Heart left ventricle (tissue), 16 donors: ENCODE data around the gene RPLP2. TPM values are rescaled to one million over a fixed set of nuclear protein-coding genes. Genes with fewer than 3 reads are reported as not detected.
A peak's percentile ranks its signal among the peaks of the same experiment; 100 is the strongest.

Experiments used
- ATAC-seq, 4 donors: fragments of 200-7000 bp; cut with Tn5 transposase; one replicate each; pipeline ENCODE4 v1.9.1; 2020 to 2022; ENCODE audit warnings: moderate library complexity in 4 of 4, mild to moderate bottlenecking in 3 of 4, moderate number of reproducible peaks in 1 of 4
- DNase-seq, 5 donors: peaks; one replicate each; pipeline ENCODE4 v3.0.0-alpha.2; 2020
- H3K27ac ChIP-seq, 12 donors: fragments of 200-600 bp; sonication (generic) in 4 of 12; one replicate each; pipeline versions ENCODE4 v1.5.0 to v1.8.0; 2016 to 2022; ENCODE audit warnings: mild to moderate bottlenecking in 2 of 12
- H3K27me3 ChIP-seq, 9 donors: fragments of 200-600 bp; sonication (generic) in 2 of 9; one replicate each; pipeline versions ENCODE4 v1.5.1 to v1.8.0; 2016 to 2022; ENCODE audit warnings: mild to moderate bottlenecking in 3 of 9
- H3K36me3 ChIP-seq, 9 donors: fragments of 200-600 bp; sonication (generic) in 2 of 9; one replicate each; pipeline versions ENCODE4 v1.5.0 to v1.8.0; 2018 to 2022; ENCODE audit warnings: mild to moderate bottlenecking in 2 of 9
- H3K4me1 ChIP-seq, 12 donors: fragments of 200-600 bp; sonication (generic) in 4 of 12; one replicate each; pipeline versions ENCODE4 v1.5.0 to v1.8.0; 2016 to 2022; ENCODE audit warnings: mild to moderate bottlenecking in 3 of 12
- H3K4me3 ChIP-seq, 12 donors: fragments of 200-600 bp; sonication (generic) in 4 of 12; one replicate each; pipeline versions ENCODE4 v1.5.0 to v1.8.0; 2017 to 2022; ENCODE audit warnings: mild to moderate bottlenecking in 9 of 12, moderate library complexity in 4 of 12
- H3K9me3 ChIP-seq, 12 donors: fragments of 200-600 bp; sonication (generic) in 4 of 12; one replicate each; pipeline versions ENCODE4 v1.5.0 to v1.8.0; 2016 to 2022; ENCODE audit warnings: mild to moderate bottlenecking in 1 of 12
- CTCF ChIP-seq, 12 donors: fragments of 200-600 bp; sonication (generic) in 4 of 12; IDR thresholded peaks; one replicate each; pipeline versions ENCODE4 v1.5.0 to v1.8.0; 2018 to 2022; ENCODE audit warnings: antibody characterized with exemption in 12 of 12, mild to moderate bottlenecking in 5 of 12
- POLR2A ChIP-seq, 2 donors: fragments of 450-650 bp; IDR thresholded peaks; one replicate each; pipeline ENCODE4 v1.6.1; 2017; ENCODE audit warnings: antibody characterized with exemption in 2 of 2, mild to moderate bottlenecking in 2 of 2, moderate library complexity in 2 of 2
- WGBS, 4 donors: extraction: QIAGEN DNeasy Blood & Tissue Kit in 2 of 4; methylation state at CpG; one replicate each; pipeline versions ENCODE4 v1.1.5 to v1.1.7; 2013 to 2018; 5-methylcytosine and 5-hydroxymethylcytosine counted together
- intact Hi-C, 10 donors: fragments of 100-400 bp; cut with DNase I; formaldehyde crosslinking; loops; one replicate each; pipeline versions ENCODE4 v1.11.1 to v1.14.2; 2022
- polyA plus RNA-seq, 2 donors: library from polyadenylated mRNA; stranded (reverse); fragments of 200-250 nt; gene quantifications; one replicate each; pipeline ENCODE4 v1.2.3, GENCODE V29; 2013
- total RNA-seq, 9 donors: library from RNA; depleted of rRNA in 2 of 9; stranded (reverse); fragments of >200 nt in 2 of 9; fragmentation: NEBNext Ultra II Directional in 3 of 9; extraction: Animal tissue kit (Norgen Biotek cat#: 25700) in 3 of 9; gene quantifications; one replicate each; pipeline versions ENCODE4 v1.1.0 to v1.2.4, GENCODE V29; 2016 to 2023
- donor health status: ischemic (EF 13 %, LVEDD 7.1; RV severe dilation, severe dysfunction).
- donor health status: healthy with polysubstance abuse.
- donor health status: DM: no; HTN: yes; CAD: no.
- donor health status: DM: no; HTN: no; CAD: no.
- donor health status: ischemic (EF 25% LVEDD 6.9; RV normal size, moderate dysfunction).
- donor health status: ischemic (EF 25% LVEDD 5.7; RV mildly dilated, moderate dysfunction).
- donor health status: healthy.
- donor health status: DM: yes; HTN: yes; CAD: no.
- donor health status: ischemic (EF 35%, LVEDD 5.7; RV mildly dilated, moderate dysfunction).
- donor health status: nonischemic (EF 11% LVEDD 7.7; RV severe dilation, severe dysfunction).
- donor health status: DM: yes; HTN: yes; CAD: no.
- donor health status: PGD.
- donor health status: ischemic (EF 29% LVEDD 5.4; RV normal size, mild dysfunction).
- donor health status: nonischemic (EF 23%, LVEDD 6.1; RV moderate dilation, normal function).

Gene RPLP2
- total and polyA plus RNA-seq, 11 donors, result 236 to 1,652 (median 969) TPM

- Histone ChIP-seq H3K4me3 (peak overlapping the region; percentile 73 to 100 (median 96)), H3K27me3 (no peaks in the 10 kb centered on the region), H3K4me1 (peaks cover 6 to 58% (median 42%) of the 10 kb centered on the region in 12 donors), H3K36me3 (peaks cover 3 to 27% (median 24%) of the 10 kb centered on the region in 9 donors), H3K27ac (peak overlapping the region; percentile 76 to 100 (median 96)), H3K9me3 (no peaks in the 10 kb centered on the region)
- ATAC-seq (no peak), DNase-seq (peak in 1 of 5 donors; percentile 91)
- TF ChIP-seq POLR2A (IDR thresholded peaks at IDR 0.05), result no peak
- TF ChIP-seq CTCF (IDR thresholded peaks at IDR 0.05), result no peak
- intact Hi-C loops, result loop anchor here in 4 of 10 donors (1.0 to 10.0 kb wide), 5 partner anchors 11 to 454 kb away; partner anchors contain the start of genes POLR2L (in 2 of the 4), TSPAN4 (in 2 of the 4) and CHID1 (in 1 of the 4)
- WGBS, 4 donors, result 33 to 43% (median 33%) methylated on average over 25 to 36 of the region's 36 CpGs
These were observed 1.1 kb upstream of the RPLP2 start for GRCh38 chr11:808427-809286.

GRCh38 chr11:810040-810567 is 337 bp downstream of the RPLP2 start:
- no peak for DNase-seq
- Histone ChIP-seq H3K36me3 (peaks cover 3 to 39% (median 32%) of the 10 kb centered on the region in 9 donors), H3K4me1 (peaks cover 2 to 44% (median 30%) of the 10 kb centered on the region in 12 donors), H3K27me3 (no peaks in the 10 kb centered on the region), H3K9me3 (no peaks in the 10 kb centered on the region), H3K4me3 (peak overlapping the region; percentile 73 to 100 (median 96)), H3K27ac (peak overlapping the region; percentile 76 to 100 (median 96))
- WGBS, 4 donors, result 0% methylated on average over 34 to 55 of the region's 55 CpGs
- no peak for TF ChIP-seq POLR2A (IDR thresholded peaks at IDR 0.05)
- TF ChIP-seq CTCF (IDR thresholded peaks at IDR 0.05), result no peak
- ATAC-seq, result peak in 1 of 4 donors; percentile 0
- intact Hi-C loops, result no loop called here

GRCh38 chr11:811446-812245 is 1.9 kb downstream of the RPLP2 start:
- WGBS, 4 donors, result 54 to 66% (median 62%) methylated on average over 7 to 14 of the region's 14 CpGs
- H3K4me3 ChIP-seq, result peak overlapping the region in 7 of 12 donors; percentile 79 to 100 (median 97)
- peaks cover 2 to 34% (median 25%) of the 10 kb centered on the region in 12 donors for H3K4me1 ChIP-seq
- ATAC-seq, result no peak
- no peak for DNase-seq
- H3K27me3 ChIP-seq, result no peaks in the 10 kb centered on the region
- TF ChIP-seq POLR2A (IDR thresholded peaks at IDR 0.05) (no peak), CTCF (IDR thresholded peaks at IDR 0.05) (peak in 1 of 12 donors; percentile 15)
- H3K27ac ChIP-seq, result peak overlapping the region in 3 of 12 donors; percentile 14 to 98 (median 97)
- intact Hi-C loops, result no loop called here
- no peaks in the 10 kb centered on the region for H3K9me3 ChIP-seq
- peaks cover 3 to 42% (median 32%) of the 10 kb centered on the region in 9 donors for H3K36me3 ChIP-seq
